ENCODE measurements around the gene PRPH2.

The PRPH2 gene

DNA sequence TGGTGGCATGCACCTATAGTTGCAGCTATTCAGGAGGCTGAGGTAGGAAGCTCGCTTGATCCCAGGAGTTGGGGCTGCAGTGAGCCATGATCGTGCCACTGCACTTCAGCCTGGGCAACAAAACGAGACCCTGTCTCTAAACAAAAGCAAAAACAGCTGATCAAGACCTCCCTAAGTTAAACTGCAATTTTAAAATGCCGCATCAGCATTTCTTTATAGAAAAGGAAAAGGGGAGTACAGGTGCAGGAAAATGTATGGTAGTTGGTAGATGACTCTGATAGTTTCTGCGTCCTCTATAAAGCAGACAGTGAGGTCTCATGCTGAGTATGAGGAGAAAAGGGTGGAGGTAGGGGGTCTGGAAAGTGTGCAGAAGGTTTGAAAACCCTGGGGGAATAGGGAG lies 32.4 kb upstream of the PRPH2 start:
- Histone ChIP-seq H3K4me3 (ENCODE audit: low read depth in 1 of 2, low read length in 2 of 2) (no peak overlapping the region), H3K9me3 (ENCODE audit: low read length) (no peaks in the 10 kb centered on the region), H3K27ac (ENCODE audit: low read depth, low read length) (no peak overlapping the region), H3K27me3 (ENCODE audit: control insufficient read depth in 1 of 2, insufficient read depth in 2 of 2, low read length in 2 of 2) (no peaks in the 10 kb centered on the region), H3K9ac (ENCODE audit: low read length) (no peak overlapping the region), H3K36me3 (ENCODE audit: insufficient read depth, low read length) (peaks cover 6% of the 10 kb centered on the region), H3K4me1 (ENCODE audit: insufficient read depth, low read length) (no peaks in the 10 kb centered on the region)

DNA sequence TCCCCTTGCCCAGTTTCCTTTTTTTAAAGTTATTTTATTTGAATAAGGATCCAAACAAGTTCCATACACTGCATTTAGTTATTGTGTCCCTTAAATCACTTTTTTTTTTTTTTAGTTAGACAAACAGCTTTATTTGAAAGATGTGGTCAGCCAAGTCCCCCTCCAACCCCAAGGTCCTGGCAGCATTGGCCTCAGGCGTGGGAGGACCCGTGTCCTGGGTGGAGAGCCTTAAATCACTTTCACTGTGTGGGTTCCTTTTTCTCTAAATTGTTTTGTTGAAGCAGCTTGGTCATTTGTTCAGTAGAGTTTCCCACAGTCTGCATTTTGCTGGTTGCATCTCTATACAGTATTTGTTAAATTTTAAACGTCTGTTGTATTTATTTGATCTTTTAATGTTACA lies 28.7 kb upstream of the PRPH2 start:
- no peaks in the 10 kb centered on the region for H3K36me3 ChIP-seq (ENCODE audit: insufficient read depth, low read length)
- no peaks in the 10 kb centered on the region for H3K27me3 ChIP-seq (ENCODE audit: control insufficient read depth in 1 of 2, insufficient read depth in 2 of 2, low read length in 2 of 2)
- H3K9me3 ChIP-seq (ENCODE audit: low read length): no peaks in the 10 kb centered on the region
- no peak overlapping the region for H3K9ac ChIP-seq (ENCODE audit: low read length)
- H3K4me1 ChIP-seq (ENCODE audit: insufficient read depth, low read length): peaks cover 13% of the 10 kb centered on the region
- no peak overlapping the region for H3K4me3 ChIP-seq (ENCODE audit: low read depth in 1 of 2, low read length in 2 of 2)
- no peak overlapping the region for H3K27ac ChIP-seq (ENCODE audit: low read depth, low read length)

DNA sequence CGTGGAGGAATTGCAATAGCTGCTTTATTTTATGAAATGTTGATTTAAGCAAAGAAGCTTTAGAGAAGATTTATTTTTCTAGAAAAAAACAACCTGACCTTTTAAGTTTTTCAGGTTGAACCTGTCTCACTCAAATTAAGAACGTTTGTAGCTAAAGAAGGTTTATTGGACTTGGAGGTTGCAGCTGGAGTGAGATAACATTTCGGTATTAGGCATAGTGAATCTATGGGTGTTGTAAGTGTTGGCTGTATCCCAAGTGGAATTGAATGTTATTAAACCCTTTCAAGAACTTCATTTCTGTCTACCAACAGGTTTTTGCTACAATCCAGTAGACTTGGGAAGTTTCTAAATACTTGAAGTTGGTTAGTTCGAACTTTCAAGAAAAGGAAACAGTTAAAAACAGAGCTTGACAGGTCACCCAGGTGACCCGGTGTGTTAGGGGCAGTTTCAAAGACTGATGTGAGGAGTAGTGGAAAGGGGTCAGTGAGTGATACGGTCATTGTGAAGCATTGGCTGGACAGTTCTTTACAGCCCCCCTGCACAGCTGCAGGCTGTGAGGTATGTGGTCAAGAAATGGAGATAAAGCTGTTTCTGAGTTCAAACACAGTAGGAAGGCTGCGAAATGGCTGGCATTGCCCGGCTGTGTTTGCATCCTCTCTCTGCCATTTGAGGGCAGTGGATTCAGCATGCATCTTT lies 26.0 kb upstream of the PRPH2 start:
- Histone ChIP-seq H3K4me3 (ENCODE audit: low read depth in 1 of 2, low read length in 2 of 2) (peak overlapping the region; percentile 94 to 96), H3K9ac (ENCODE audit: low read length) (peak overlapping the region; percentile 8), H3K36me3 (ENCODE audit: insufficient read depth, low read length) (no peaks in the 10 kb centered on the region), H3K27ac (ENCODE audit: low read depth, low read length) (peak overlapping the region; percentile 98), H3K27me3 (ENCODE audit: control insufficient read depth in 1 of 2, insufficient read depth in 2 of 2, low read length in 2 of 2) (no peaks in the 10 kb centered on the region), H3K9me3 (ENCODE audit: low read length) (no peaks in the 10 kb centered on the region), H3K4me1 (ENCODE audit: insufficient read depth, low read length) (peaks cover 31% of the 10 kb centered on the region)

DNA sequence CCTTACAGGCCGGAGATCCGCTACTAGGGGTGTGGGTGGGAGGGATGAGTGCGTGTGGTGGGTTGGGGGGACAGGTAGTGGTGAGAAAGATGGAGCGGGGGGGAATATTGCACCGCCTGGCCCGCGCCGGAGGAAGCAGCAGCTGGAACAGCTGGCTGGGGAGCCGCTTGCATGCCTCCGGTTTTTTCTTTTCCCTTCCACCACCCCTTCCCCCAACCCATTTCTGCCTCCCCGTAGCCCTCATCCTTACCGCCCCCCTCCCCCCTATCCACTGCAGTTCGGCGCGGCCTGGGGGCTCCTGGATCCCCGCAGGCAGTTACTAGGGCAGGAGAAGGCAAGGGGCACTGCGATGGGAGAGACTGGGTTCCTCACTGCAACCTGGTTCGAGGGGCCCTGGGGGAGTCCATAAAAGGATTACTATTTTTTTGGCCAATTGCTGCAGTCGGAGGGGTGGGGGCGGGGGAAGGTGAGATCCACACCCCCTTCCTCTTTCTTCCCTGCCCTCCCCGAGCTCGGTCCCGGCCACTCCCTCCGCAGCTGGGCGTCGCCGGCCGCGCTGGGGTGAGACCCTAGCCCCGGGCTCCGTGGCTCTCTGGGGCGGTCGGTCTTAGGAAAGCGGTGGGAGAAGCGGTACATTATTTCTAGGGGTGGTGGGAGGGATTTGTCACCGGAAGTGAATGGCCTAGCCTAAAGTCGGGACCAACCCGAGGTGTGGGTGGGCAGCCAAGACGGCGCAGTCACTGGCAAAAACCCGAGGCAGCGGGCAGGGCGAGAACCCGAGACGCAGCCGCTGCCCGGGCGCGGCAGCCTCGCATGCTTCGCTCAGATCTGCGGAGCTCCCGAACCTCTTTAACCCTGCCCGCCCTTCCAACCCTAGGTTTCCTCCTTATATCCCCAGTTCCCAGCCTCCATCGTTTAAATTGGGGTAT lies 24.3 kb upstream of the PRPH2 start:
- Histone ChIP-seq H3K27me3 (ENCODE audit: control insufficient read depth in 1 of 2, insufficient read depth in 2 of 2, low read length in 2 of 2) (no peaks in the 10 kb centered on the region), H3K27ac (ENCODE audit: low read depth, low read length) (peak overlapping the region; percentile 98), H3K36me3 (ENCODE audit: insufficient read depth, low read length) (no peaks in the 10 kb centered on the region), H3K9me3 (ENCODE audit: low read length) (no peaks in the 10 kb centered on the region), H3K4me1 (ENCODE audit: insufficient read depth, low read length) (peaks cover 31% of the 10 kb centered on the region), H3K4me3 (ENCODE audit: low read depth in 1 of 2, low read length in 2 of 2) (peak overlapping the region; percentile 94 to 96), H3K9ac (ENCODE audit: low read length) (peak overlapping the region; percentile 90)

DNA sequence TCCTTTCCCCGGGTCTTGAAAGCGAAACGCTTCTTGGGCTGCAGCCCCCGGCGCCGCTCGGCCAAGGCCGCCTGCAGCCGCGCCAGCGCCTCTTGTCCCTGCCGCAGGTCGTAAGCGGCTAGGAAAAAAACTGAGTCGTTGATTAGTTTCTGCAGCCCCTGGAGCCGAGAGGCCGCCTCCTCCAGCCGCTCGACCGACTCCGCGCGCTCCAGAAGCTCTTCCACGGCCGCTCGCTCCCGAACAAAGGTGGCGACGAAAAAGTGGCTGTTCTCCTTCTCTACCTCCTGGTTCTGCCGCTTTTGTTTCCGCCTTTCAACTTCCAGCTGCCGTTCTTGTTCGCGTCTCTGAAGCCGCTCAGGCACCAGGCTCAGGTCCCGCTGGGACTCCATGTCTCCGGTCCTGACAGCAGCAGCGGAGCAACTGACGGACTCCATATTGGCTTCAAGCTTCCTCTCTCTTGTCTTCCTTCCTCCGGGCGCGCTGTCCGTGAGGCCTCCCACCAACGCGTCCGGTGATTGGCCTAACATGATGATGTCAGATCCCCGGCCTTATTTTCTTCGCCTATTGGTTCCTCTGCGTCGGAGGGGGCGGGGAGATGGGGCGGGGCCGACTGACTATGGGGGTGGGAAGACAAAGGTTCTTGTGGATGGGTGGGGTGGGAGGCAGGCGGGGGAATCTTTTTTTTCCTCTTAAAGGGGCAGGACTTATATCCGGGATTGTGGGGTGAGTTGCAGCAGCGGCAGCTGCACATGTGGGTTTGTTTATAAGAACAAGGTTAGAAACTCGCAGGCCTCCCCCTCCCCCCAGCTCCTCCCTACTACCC lies 23.5 kb upstream of the PRPH2 start, which contains the start of gene TBCC:
Gene TBCC (minus strand): TSS at position 464 of the 823 bp plus-strand sequence. CDS start 30 bp downstream, at position 434.
- Histone ChIP-seq H3K36me3 (ENCODE audit: insufficient read depth, low read length) (no peaks in the 10 kb centered on the region), H3K4me1 (ENCODE audit: insufficient read depth, low read length) (peaks cover 31% of the 10 kb centered on the region), H3K9ac (ENCODE audit: low read length) (peak within 1 kb of the TSS; percentile 98), H3K9me3 (ENCODE audit: low read length) (no peaks in the 10 kb centered on the region), H3K27ac (ENCODE audit: low read depth, low read length) (peak within 1 kb of the TSS; percentile 99), H3K4me3 (ENCODE audit: low read depth in 1 of 2, low read length in 2 of 2) (peak within 1 kb of the TSS; percentile 96 to 99), H3K27me3 (ENCODE audit: control insufficient read depth in 1 of 2, insufficient read depth in 2 of 2, low read length in 2 of 2) (no peaks in the 10 kb centered on the region)

DNA sequence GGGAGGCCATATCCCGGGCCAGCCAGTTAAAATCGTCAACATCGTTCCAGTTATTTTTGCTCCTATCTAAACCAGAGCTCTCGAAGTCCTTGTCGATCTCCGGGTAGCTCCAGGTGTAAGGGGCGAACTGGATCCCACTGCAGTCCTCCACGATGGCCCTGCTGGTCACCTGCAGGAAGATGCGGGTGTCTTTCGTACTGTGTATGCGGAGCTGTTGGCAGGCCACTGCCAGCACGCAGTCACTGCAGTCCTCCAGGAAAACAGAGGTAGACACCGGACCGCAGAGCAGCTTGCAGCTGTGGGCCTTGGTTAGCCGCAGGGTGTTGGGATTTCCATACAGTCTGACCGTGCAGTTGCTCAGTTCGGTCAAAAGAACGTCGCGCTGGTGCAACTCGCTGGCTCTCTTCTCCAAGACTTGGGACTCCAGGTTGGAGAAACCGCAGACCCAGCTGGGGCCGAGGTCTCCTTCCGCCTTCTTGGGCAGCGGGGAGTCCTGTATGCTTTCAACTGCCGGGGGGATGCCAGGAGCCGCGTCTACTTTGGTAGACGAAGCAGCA lies 22.8 kb upstream of the PRPH2 start:
- Histone ChIP-seq H3K9me3 (ENCODE audit: low read length) (no peaks in the 10 kb centered on the region), H3K9ac (ENCODE audit: low read length) (peak overlapping the region; percentile 98), H3K4me1 (ENCODE audit: insufficient read depth, low read length) (peaks cover 31% of the 10 kb centered on the region), H3K4me3 (ENCODE audit: low read depth in 1 of 2, low read length in 2 of 2) (peak overlapping the region; percentile 82 to 99), H3K27ac (ENCODE audit: low read depth, low read length) (peak overlapping the region; percentile 99), H3K36me3 (ENCODE audit: insufficient read depth, low read length) (no peaks in the 10 kb centered on the region), H3K27me3 (ENCODE audit: control insufficient read depth in 1 of 2, insufficient read depth in 2 of 2, low read length in 2 of 2) (no peaks in the 10 kb centered on the region)

DNA sequence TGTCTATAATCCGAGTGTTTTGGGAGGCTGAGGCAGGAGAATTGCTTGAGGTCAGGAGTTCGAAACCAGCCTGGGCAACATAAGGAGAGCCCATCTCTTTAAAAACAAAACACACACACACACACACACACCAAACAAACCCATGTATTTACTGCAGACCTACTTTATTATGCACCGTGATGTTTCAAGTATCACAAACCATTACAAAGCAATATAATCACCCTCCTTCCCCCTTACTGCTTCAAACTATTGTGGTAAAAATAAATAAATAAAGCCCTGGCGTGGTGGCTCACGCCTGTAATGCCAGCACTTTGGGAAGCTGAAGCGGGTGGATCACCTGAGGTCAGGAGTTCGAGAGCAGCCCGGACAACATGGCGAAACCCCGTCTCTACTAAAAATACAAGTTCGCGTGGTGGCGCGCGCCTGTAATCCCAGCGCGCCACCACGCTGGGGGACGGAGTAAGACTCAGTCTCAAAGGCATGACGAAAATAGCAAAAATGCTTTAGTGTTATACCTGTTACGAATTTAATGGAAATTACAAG lies 22.0 kb upstream of the PRPH2 start:
- Histone ChIP-seq H3K27ac (ENCODE audit: low read depth, low read length) (peak overlapping the region; percentile 99), H3K9me3 (ENCODE audit: low read length) (no peaks in the 10 kb centered on the region), H3K9ac (ENCODE audit: low read length) (peak overlapping the region; percentile 98), H3K4me1 (ENCODE audit: insufficient read depth, low read length) (peaks cover 31% of the 10 kb centered on the region), H3K27me3 (ENCODE audit: control insufficient read depth in 1 of 2, insufficient read depth in 2 of 2, low read length in 2 of 2) (no peaks in the 10 kb centered on the region), H3K36me3 (ENCODE audit: insufficient read depth, low read length) (no peaks in the 10 kb centered on the region), H3K4me3 (ENCODE audit: low read depth in 1 of 2, low read length in 2 of 2) (peak overlapping the region; percentile 82 to 99)

DNA sequence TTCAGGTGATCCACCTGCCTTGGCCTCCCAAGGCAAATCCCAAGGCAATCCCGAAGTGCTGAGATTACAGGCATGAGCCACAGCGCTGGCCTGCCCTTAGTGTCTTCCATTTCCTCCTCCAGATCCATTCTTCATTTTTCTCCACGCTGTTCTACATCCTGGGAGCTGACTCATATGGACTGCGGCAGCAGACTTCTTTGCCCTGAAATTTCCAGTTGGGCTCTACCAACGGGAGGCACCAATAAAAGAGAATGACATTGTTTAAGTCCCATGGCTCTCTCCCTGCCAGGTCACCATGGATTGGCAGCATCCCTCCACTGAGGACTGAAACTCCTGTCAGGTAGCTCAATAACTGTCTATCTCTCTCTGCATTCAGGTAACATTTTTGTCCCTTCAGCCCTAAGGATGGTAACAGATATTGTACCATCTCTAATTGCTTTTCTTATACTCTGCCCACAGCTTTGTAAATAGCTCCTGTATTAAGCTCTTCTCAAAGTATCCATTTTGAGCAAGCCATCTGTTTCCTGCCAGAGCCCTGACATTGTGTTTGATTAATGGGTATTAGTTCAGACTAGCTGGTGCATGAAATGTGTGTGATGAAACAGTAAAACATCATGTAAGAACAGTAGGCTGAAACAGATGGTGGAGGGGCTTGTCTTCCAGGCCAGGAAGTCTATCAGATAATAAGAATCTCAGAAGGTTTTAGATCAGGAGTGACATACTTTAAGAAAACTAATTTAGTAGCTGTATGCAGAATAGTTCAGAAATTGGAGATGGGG lies 19.9 kb upstream of the PRPH2 start:
- Histone ChIP-seq H3K4me3 (ENCODE audit: low read depth in 1 of 2, low read length in 2 of 2) (no peak overlapping the region), H3K9ac (ENCODE audit: low read length) (no peak overlapping the region), H3K4me1 (ENCODE audit: insufficient read depth, low read length) (peaks cover 18% of the 10 kb centered on the region), H3K27me3 (ENCODE audit: control insufficient read depth in 1 of 2, insufficient read depth in 2 of 2, low read length in 2 of 2) (no peaks in the 10 kb centered on the region), H3K27ac (ENCODE audit: low read depth, low read length) (no peak overlapping the region), H3K36me3 (ENCODE audit: insufficient read depth, low read length) (no peaks in the 10 kb centered on the region), H3K9me3 (ENCODE audit: low read length) (no peaks in the 10 kb centered on the region)

DNA sequence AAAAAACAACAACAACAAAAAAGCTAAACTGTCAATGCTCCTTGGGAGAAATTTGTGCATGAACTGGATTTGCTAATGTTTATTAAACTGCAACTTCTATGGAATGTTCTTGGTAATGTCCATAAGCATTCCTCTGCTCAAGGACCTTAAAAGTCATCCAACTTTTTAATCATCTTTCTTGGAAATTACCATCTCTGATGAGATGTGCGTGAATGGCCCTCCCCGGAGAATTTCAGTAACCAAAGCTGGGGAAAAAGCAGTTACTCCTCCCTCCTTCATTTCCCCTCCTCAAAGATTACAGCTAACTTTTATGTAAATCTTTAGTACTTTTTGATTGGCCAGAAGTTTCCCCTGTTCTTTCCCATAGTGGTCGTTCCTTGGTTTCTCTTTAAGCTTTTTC lies 18.3 kb upstream of the PRPH2 start:
- no peak overlapping the region for H3K9ac ChIP-seq (ENCODE audit: low read length)
- no peak overlapping the region for H3K27ac ChIP-seq (ENCODE audit: low read depth, low read length)
- no peaks in the 10 kb centered on the region for H3K27me3 ChIP-seq (ENCODE audit: control insufficient read depth in 1 of 2, insufficient read depth in 2 of 2, low read length in 2 of 2)
- H3K36me3 ChIP-seq (ENCODE audit: insufficient read depth, low read length): no peaks in the 10 kb centered on the region
- H3K4me3 ChIP-seq (ENCODE audit: low read depth in 1 of 2, low read length in 2 of 2): no peak overlapping the region
- peaks cover 18% of the 10 kb centered on the region for H3K4me1 ChIP-seq (ENCODE audit: insufficient read depth, low read length)
- H3K9me3 ChIP-seq (ENCODE audit: low read length): no peaks in the 10 kb centered on the region

DNA sequence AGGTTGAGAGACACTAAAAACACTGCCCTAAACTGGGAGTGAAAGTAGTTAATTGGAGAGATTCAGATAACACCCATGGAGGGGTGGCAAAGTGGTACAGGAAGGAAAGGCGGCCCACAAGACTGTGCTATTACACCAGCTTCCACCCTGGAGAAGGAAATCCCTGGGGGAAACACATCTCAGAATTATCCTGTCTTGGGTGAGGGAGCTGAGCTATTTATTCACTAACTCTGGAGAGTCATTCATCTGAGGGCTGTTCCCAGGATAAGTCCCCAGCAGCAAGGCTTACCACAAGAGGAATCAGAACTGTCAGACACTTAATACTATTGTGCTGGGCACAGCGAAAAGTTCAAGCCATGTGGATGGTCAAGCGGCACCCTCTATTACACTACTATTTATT lies 13.6 kb upstream of the PRPH2 start:
- no peaks in the 10 kb centered on the region for H3K27me3 ChIP-seq (ENCODE audit: control insufficient read depth in 1 of 2, insufficient read depth in 2 of 2, low read length in 2 of 2)
- H3K4me3 ChIP-seq (ENCODE audit: low read depth in 1 of 2, low read length in 2 of 2): no peak overlapping the region
- no peaks in the 10 kb centered on the region for H3K36me3 ChIP-seq (ENCODE audit: insufficient read depth, low read length)
- no peaks in the 10 kb centered on the region for H3K4me1 ChIP-seq (ENCODE audit: insufficient read depth, low read length)
- no peak overlapping the region for H3K9ac ChIP-seq (ENCODE audit: low read length)
- H3K9me3 ChIP-seq (ENCODE audit: low read length): no peaks in the 10 kb centered on the region
- H3K27ac ChIP-seq (ENCODE audit: low read depth, low read length): no peak overlapping the region
